Cortex of kidney (tissue), 1 donor: Measurements from ENCODE around the gene SLFNL1.

Experiments
- DNase-seq: peaks from one replicate; lab custom pipeline; 2025; lab: John Stamatoyannopoulos, UW

SLFNL1 gene

DNA sequence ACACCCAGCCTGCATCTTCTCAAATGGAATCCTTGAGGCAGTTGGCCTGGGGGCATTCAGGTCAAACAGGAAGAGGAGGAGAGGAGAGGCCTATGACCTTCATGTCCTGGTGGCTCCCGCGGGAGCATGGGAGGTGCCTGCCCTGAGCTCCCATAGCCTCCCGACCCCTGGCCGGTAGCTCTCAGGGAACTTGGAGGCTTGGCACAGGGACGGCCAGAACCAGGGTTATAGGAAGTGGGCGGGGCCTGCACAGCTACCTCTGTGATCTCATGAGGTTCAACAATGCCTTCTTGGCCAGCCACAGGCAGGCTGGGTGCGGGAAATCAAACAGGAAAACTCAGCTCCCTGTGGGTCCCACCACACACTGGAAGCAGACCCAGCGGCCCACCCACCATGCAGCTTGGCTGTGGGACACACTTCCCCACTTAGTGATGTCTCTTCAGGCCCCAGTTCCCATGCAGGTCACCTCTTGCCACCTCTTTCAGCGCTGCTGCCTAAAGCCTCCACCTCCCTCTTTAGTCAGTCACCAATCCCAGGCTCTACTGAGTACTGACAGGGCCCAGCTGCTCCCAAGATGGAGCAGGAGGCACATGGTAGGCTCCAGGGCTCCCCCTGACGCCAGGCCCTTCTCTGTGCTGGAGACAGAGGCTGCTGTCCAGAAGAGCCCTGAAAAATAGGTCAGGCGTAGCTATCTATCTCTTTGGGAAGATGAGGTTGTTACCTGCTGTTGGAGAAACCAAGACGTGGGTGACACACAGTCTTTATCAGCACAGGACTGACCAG is at the start of gene SLFNL1:
SLFNL1 (minus strand) TSS at position 200 of the 783 bp plus-strand sequence. CDS start 1,065 bp downstream, outside the sequence.
- DNase-seq: no peak

DNA sequence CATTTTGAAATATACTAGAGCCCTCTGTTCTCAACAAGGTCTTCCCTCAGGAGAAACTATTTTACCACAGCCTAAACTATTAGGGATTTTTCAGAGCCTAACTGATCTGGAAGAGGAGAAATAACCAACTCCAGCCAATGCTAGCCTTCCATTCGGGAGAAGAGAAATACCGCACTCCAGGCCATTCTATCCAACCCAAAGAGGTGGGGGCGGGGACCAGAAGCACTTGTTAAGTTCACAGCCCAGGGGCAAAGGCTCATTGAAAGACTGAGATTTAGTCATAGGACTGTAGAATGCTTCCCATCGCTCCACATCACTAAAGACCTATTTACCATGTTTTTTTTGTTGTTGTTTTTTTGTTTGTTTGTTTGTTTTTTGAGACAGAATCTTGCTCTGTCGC is 35.4 kb upstream of the SLFNL1 start:
- DNase-seq: no peak

DNA sequence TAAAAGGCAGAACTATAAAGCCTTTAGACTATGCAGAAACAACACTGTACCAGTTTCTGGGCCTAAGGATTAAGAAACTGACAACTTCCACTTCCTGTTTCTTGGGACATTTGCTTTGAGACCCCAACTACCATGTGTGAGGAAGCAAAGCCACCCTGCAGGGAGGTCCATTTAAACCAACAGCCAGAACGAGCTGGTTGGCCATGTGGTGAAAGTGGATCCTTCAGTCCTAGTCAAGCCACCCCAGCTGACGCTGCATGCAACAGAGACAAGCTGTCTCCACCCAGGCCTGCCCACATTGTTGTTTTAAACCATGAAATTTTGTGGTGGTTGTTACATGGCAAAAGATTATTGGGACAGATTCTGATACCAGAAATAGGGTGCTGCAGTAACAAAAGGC is 31.8 kb upstream of the SLFNL1 start:
- no peak for DNase-seq

DNA sequence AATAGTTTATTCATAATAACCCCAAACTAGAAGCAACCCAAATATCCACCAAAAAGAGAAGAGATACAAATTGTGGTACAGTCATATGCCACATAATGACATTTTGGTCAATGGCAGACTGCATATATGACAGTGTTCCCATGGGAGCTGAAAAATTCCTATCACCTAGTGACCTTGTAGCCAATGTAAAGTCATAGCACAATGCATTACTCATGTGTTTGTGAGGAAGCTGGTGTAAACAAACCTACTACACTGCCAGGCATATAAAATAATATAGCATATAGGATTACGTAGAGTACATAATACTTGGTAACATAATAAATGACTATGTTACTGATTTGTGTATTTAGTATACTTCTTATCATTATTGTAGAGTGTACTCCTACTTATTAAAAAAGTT is 29.5 kb upstream of the SLFNL1 start:
- no peak for DNase-seq

DNA sequence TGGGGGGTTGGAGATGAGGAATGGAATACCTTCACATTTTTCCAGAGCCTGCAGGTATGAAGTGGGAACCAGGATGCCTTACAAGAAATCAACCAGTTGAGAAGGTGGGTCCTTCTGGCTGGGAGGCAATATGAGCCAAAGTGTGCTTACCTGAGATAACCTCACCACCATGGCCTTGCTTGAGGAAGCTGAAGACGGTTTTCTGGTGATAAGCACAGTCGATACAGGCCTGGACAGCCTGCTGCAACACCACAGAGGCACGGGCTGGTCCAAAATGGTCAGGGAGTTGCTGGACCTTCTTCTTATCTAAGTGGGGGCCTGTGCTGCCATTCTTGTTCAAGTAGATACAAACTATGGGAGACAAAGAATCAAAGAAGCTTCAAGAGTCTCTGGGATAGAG is 27.0 kb upstream of the SLFNL1 start:
- no peak for DNase-seq

DNA sequence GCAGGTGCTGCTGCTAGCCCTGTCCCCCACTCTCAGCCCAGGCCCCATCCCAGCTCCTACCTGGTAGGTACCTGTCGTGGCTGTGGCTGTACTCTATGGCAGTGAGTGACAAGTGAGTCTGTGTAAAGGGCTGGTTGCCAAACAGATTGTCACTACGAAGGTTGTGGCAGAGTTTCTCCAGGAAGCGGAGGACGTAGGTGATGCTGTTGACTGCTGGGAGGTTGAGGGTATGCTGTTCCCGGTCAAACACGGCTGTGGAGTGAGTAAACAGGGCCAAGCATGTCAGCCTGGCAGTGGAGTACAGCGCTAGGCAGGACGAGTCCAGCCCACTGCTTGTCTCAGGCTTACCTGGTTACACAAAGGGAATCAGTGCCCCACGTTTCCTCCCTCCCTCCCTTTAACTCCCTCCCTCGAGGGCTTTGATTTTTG is 24.8 kb upstream of the SLFNL1 start:
- no peak for DNase-seq

DNA sequence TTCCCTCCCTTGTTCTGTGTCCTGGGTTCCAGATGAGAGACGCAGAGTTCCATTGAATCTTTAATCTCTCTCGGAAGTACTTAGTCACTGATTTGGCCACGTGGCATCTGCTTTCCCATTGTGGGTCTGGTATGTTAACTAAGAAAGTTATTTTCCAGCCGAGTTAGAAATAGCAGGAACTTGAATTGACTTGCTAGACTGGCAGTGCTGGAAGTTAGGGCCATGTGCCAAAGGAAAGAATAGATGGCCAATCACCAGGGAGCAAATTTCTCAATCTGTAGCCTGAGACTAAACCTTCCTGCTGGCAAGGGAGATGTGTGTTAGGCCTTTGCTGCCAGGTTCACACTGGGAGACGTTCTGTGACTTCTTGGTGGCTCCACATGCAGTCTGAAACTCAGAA is 24.2 kb upstream of the SLFNL1 start:
- no peak for DNase-seq

DNA sequence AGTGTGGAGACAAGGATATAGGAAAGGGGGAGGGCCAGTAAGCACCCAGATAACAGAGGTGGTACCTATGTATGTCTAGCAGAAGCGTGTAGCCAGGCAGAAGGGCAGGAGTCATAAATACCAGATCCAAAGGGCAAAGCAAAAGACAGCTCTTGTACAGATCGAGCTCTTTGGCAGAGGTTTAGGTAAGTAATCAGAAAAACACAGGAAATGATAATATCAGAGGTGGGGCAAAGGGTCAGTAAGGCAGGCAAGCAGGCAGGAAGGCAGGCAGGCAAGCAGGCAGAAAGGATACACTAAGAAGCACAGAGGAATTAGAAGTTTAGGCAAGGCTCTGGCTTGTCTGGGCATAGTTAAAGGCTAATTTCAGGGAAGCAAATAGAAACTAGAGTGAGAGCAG is 22.7 kb upstream of the SLFNL1 start:
- no peak for DNase-seq

DNA sequence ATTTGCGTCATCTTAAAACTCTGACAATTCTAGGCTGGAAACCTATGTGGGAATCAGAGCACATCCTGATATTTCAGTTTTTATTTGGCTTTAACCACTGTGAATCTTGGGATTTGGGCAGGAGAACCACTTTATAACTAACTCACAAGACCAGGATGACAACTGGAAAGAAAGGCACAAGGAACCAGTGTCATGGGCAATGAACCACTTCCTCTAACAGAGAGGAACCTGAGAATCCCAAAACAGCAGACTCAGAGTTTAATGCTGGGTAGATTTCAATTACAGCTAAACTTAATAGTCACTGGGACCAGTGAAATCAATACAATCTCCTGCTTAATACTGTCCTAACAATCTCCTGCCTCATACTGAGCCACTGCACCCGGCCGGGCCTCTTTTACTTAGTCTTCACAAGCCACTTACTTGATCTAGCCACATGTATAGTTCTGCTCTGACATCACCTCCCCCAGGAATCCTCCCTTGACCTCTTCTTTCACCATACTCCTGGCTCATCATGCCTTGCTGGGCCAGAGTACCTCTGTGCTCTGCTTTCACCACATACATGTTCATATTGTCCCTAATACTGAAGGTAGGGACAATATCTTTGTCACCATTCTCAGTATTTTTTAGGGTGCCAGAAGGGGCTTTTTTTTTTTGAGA is 20.2 kb upstream of the SLFNL1 start:
- no peak for DNase-seq

DNA sequence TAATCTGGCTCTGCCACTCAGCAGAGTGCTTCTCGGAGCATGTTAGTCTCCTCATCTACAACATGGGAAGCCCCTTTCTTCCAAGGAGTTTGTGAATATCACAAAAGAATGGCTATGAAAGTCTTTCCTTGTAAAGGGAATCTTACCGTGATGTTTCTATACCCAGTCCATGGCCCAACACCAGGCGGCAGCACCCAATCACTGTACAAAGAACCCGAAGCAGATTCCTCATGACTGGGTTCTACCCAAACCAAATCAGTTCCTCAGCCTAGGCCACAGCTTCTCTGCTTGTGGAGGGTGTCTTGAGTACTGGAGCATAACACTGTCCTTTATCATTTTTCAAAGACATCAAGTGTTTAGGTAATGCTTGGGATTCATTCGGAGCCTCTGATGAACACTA is 16.6 kb upstream of the SLFNL1 start:
- DNase-seq: no peak

DNA sequence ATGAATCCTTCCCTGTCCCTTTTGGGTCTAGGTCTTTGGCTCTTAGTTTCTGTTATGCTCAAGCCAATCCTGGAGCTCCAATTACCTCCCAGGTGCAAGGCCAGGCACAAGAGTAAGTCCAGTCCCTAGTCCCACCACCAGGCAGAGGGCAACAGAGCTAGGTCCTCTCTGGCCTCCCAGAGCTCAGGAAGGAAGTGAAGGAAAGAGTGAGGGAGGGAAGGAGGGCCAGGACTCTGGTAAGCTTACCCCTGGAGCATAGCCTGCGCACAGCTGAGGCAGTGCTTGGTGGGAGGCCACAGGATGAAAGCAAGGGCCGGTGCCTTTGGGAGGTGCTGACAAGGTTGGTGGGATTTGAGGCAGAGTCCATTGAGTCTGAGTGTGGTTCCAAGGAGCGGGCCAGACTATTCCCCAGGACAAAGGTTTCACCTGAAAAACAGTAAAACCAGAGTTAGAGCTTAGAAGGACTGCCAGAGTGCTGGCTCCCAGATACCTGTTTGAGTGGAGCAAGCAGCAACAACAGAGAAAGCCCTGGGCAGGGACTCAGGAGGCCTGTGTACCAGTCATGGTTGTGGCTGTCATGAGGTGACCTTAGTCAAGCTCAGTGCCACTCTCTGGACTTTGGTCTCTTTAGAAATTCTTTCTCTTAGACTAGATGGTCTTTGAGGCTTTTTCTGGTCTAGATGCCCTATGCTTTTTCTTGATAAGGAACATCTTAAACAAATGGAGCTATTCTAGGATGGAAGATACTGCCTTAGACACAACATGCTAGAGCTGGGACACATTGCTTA is 15.8 kb upstream of the SLFNL1 start:
- DNase-seq: no peak

DNA sequence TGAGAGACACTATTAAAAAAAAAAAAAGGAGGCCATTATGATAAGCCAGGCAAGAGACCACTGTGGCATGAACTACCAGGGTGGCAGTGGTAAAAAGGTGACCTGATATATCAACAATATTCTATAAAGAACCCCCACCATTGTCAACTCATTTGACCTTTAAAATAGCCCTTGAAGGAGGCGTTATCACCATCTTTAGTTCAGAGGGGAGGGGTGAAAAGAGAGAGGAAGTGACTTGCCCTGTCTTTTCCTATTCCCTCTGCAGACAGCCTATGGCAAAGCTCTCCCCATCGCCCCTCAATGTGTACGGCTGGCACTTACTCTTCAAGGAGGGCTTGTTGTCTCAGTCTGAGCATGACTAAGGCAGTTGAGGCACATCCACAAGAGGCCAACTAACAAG is 11.7 kb upstream of the SLFNL1 start:
- DNase-seq: no peak

DNA sequence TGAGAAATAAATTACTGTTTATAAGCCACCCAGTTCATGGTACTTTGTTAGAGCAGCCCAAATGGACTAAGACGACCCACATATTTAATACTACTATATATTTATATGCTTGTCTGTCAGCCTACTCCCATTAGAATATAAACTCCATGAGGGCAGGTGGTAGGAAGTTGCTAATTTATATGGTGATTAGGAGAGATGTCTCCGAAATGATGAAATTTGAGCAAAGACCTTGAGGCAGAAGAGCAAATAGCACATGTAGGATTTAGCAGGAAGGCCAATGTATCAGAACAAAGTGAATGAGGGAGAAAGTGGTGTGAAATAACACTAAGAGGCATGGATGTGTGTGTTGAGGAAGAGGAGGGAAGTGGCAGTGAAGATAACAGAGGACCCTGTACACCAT is 10.6 kb upstream of the SLFNL1 start:
- DNase-seq: no peak

DNA sequence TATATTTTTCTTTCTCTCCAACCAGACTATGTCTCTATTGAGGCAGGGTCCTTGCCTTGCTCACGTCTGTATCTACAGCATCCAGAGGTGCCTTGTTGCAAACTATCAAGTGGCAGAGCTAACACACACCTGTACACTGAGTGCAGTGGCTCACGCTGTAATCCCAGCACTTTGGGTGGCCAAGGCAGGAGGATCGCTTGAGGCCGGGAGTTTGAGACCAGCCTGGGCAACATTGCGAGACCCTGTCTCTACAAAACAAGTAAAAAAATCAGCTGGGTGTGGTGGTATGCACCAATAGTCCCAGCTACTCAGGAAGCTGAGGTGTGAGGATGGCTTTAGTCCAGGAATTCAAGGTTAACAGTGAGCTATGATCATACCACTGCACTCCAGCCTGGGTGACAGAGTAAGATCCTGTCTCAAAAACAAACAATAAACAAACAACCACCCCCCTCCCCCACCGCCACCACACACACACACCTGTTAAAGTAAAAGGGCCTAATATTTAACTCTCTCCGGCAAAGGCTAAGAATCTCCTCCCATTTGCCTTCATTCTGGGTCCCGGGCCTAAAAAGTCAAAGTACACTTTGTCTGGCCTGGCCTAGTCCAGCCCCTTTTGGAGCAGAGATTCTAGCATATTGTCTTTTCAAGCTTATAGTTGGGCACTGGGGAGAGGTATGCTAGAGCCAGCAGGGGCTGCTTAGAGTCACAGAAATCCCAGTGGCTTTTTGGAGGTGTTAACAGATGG is 9.5 kb upstream of the SLFNL1 start:
- DNase-seq: no peak

DNA sequence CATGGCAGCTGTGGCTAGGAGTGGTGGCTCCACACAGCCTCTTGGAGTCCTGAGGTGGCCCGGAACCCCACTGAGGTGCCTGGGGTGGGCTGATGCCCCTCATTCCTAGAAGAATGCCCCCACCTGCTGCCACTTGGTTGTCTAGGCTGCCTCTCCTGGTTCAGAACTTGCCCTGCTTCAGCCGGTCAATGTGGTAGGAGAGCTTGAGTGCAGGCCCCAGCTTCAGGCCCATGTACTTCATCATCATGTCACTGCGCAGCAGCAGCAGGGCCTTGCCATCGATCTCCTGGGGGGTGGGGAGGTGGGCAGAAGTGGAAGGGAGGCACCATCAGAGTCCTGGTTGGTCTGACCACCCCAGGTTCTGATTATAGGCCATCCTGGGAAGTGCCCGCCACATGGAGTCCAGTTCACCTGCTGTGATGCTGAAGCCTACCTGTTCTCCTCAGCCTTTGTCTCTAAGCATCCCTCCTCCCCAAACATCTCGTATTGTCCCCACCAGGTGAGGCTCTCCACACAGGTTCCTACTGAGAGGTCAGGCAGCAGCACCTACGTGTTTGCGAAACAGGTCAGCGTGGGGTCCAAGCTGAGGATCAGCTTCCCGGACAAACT is 6.6 kb upstream of the SLFNL1 start:
- no peak for DNase-seq

DNA sequence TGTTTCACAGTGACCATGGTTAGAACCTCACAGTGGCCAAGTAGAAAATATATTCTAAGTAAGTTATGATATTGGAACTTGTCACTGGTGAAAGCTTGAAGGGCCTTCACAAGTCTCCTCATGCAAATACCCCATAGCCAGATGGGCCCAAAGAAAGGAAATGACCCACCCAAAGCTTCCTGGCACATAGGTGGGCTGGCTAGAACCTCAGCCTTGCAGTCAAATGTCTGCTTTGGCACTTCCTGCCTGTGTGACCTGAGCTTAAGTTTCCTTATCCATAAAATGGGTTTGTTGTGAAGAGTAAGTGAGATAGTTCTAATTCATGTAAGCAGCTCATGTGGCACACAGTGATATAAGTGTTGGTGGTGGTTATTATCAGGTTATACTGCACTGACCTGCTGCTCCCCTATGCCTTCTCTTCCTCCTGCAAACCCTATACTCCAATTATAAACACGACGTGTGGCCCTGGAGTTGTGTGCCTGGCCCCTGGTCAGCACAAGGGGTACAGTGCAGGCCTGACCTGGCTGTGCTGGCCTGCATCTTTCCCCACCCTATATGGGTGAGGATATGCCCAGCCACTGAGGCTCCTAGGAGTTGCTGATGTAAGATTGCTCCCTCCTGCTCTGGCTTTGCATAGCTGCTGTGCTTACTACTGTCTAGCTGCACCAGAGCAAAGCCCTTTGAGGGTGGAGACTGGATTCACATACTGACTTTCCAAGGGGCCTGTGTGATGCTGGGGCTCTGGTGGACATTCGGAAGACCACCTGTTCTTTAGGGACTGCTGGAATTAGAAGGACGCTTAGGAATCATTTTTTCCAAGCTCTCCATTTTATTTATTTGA is 4.7 kb upstream of the SLFNL1 start:
- DNase-seq: no peak

DNA sequence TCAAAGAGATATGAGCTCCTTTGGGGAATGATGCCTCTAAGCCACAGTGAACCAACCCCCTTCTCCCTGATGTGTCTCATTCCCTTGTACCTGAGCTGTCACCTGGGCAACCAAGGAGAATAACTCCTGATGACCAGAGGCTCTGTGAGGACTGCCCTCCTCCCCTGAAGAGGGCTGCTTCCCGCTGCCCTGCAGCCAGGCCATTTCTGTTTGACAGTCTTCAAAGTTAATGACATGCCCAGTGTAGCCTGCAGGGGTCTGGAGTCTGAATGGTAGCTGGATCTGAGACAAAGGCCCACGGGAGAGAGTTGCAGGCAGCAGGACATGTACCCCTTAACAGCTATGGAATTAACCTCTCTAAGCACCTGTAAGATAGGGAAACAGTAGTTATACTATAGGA is 3.4 kb upstream of the SLFNL1 start:
- no peak for DNase-seq

DNA sequence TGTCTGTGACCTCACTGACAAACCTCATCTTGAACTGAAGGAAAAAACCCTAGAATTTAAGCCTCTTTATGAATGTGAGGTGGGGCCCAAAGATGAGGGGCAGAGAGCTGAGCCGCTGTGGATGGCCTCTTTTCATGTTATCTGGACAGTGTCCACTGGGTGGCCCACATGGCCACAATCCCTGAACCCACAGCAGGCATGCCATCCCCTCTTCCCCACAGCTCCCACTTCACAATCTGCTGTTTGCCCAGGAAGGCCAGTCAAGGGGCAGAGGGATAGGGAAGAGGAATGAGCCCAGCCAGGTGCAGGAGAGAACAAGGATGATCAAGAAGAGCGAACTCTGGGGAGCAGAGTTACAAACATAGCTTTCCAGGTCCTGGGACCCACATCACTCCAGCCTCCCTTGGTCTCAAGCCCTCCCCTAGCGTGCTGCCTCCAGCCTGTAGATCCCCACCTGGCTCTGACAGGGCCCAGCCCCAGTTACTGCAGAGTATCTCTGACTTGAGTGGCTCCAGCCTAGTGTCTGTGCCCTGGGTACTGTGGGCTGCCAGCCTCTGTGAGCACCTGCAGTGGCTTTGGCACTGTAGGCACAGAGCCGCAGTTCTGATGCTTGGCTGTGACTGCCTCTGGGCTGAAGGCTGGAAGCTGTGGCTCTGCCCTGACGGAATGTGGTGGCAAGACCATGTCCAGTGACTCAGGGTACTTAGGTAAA is 1.9 kb upstream of the SLFNL1 start:
- no peak for DNase-seq

DNA sequence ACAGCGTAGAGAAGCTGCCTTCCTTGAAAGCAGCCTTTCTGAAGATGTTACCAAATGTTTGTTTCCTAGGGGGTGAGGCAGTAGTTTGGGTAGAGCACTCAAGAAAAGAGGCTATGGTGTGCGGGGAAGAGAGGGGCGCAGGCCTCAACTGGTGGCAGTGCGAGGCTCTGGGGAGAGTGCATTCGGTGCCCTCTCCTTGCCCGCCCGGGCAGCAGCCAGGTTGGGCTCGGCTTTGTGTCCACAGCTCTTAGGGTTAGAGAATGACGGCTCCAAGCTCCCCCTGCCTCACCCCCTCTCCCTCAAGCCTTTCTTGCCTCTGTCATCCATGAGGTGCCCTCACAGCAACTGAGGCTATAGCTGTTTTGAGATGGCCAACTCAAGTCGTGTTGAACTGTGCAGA is 899 bp upstream of the SLFNL1 start:
- DNase-seq: no peak

DNA sequence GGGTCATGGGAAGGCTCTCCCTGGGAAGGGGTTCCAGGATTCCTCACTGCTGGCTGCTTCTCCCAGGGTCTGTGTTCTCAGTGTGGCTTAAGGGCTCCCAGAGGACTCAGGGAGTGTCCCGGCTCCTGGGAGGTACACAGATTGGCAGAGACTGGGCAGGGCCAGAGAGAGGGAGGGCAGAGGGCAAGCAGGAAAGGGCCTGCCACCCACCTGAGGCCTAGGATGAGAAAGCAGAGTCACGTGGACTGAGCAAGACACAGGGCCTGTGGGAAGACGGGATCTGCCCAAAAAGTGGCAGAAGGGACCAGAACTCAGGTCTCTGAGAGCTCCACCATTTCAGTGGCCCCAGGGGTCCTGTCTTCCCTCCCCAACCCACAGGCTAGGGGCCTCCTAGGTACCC is 871 bp downstream of the SLFNL1 start:
- no peak for DNase-seq
